Stimulated activated naive CD4-positive, alpha-beta T cell treated with Interleukin-2 at 50 U/mL for 16 hours (primary cell): ENCODE results near the gene TMEM184A.
"Not testable (repeated sequence)": the region's sequence is repeated elsewhere in the genome, so short reads cannot be mapped to it uniquely, and the experiment has no call there.

Experiments
- DNase-seq: peaks from one replicate; lab custom pipeline; 2025; lab: John Stamatoyannopoulos, UW

Gene TMEM184A

GRCh38 chr7:1523208-1523607 is 32.8 kb downstream of the TMEM184A start:
- no peak for DNase-seq

- DNase-seq, result no peak
These were observed 34.5 kb downstream of the TMEM184A start for GRCh38 chr7:1521456-1521855.

- DNase-seq, result no peak
These were observed 35.3 kb downstream of the TMEM184A start for GRCh38 chr7:1520539-1521234.

- DNase-seq, result not testable (repeated sequence)
These were observed 36.6 kb downstream of the TMEM184A start for GRCh38 chr7:1519322-1519922.

GRCh38 chr7:1516586-1517251 is 39.3 kb downstream of the TMEM184A start:
- DNase-seq, result no peak

GRCh38 chr7:1515509-1515967 is 40.5 kb downstream of the TMEM184A start:
- DNase-seq, result not testable (repeated sequence)

- DNase-seq, result no peak
These were observed 41.0 kb downstream of the TMEM184A start for GRCh38 chr7:1514995-1515401.

- DNase-seq, result no peak
These were observed 41.6 kb downstream of the TMEM184A start for GRCh38 chr7:1514407-1514806.

- DNase-seq, result no peak
These were observed 42.3 kb downstream of the TMEM184A start for GRCh38 chr7:1513657-1514095.

GRCh38 chr7:1512781-1513656 is 43.0 kb downstream of the TMEM184A start:
- DNase-seq, result peak; percentile 13

GRCh38 chr7:1511444-1512422 is 44.3 kb downstream of the TMEM184A start:
- DNase-seq, result no peak

- DNase-seq, result no peak
These were observed 45.2 kb downstream of the TMEM184A start for GRCh38 chr7:1510780-1511154.

GRCh38 chr7:1509226-1509625 is 46.8 kb downstream of the TMEM184A start:
- DNase-seq, result no peak

- DNase-seq, result no peak
These were observed 47.7 kb downstream of the TMEM184A start for GRCh38 chr7:1508277-1508758.

GRCh38 chr7:1505731-1506550 is 50.1 kb downstream of the TMEM184A start:
- no peak for DNase-seq

- DNase-seq, result peak; percentile 88
These were observed 51.9 kb downstream of the TMEM184A start, which contains the start of gene INTS1 for GRCh38 chr7:1503816-1504775. INTS1 (minus strand) TSS chr7:1504389; CDS start chr7:1503960, 429 bp downstream.

GRCh38 chr7:1503390-1503789 is 52.6 kb downstream of the TMEM184A start:
- no peak for DNase-seq

- no peak for DNase-seq
These were observed 53.2 kb downstream of the TMEM184A start for GRCh38 chr7:1502845-1503244.
